Stimulated activated CD8-positive, alpha-beta memory T cell treated with anti-CD3 and anti-CD28 coated beads, Interleukin-12 subunit alpha, Interleukin-12 subunit beta, amount 100 ng/mL, for 4 hours (primary cell): Measurements from ENCODE around the gene LSR.

Experiments
- DNase-seq: peaks from one replicate; pipeline ENCODE4 v3.0.0-alpha.2; 2020; ENCODE audit warnings: low read depth

The LSR gene

GRCh38 chr19:35248310-35249145, at the start of gene LSR:
TSS of gene LSR (plus strand) at chr19:35249002. CDS start at chr19:35249023, 21 bp downstream.
- peak; percentile 61 for DNase-seq

GRCh38 chr19:35199481-35199880, 49.3 kb upstream of the LSR start:
- no peak for DNase-seq

DNA sequence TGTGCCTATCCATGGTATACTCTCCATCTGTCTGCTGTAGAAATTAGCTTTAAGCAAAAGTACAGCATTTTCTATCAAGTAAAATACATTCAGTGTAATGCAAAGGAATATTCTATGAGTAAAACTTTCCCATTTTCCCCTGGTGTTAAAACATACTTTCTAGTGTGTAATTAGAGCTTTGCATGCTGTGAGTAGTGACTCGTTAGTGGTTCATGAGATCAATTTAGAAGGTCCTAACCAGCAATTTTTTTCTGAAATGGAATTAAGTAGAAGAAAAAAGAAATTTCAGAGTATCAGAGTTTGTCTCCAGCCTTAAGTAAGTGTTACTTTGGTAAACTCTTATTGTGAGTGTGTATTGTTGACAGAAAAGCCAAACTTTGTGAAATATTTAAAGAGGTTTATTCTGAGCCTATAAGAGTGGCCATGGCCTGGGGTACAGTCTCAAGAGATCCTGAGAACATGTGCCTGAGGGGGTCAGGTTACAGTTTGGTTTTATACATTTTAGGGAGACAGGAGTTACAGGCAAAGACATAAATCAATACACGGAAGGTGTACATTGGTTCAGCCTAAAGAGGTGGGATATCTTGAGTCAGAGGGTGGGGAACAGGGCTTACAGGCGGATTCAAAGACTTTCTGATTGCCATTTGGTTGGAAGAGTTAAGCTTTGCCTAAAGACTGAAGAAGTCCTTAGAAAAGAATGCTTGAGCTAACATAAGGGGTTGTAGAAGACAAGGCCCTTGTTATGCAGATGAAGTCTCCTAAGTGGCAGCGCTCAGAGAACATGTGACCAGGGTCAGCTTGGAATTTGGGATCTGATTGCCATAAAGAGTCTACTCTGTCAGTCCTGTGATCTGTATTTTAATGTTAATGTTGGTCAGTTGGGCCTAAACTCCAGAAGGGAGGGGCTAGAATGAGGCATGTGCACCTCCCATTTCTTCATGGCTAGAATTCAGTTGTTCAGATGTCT, 45.8 kb upstream of the LSR start:
- DNase-seq, result no peak

DNA sequence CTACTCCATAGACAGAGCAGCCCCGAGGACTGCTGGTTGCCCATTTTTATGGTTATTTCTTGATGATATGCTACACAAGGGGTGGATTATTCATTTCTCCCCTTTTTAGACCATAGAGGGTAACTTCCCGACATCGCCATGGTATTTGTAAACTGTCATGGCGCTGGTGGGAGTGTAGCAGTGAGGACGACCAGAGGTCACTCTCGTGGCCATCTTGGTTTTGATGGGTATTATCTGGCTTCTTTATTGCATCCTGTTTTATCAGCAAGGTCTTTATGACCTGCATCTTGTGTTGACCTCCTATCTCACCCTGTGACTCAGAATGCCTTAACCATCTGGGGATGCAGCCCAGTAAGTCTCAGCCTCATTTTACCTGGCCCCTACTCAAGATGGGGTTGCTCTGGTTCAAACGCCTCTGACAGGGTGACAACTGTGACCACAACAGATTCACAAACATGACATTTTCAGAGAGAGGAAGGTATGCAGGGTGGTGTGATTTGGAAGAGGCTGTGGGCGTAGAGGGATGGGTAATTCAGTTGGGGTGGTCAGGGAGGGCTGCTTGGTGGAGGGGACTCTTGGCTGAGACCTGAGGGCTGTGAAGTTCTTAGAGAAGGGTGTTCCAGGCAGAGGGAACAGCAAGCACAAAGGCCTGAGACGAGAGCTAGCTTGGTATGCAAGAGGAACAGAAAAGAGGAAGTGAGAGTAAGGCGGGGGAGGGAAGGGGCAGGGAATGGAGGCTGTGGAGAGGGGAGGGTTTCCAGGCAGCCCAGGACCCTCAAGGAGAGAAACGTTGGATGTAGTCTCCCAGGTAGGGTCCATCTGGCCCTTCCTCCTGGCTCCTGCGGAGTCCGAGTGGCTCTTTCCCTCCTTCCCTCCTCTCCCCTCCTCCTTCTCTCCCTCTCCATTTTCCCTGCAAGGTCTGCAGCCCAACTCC, 43.7 kb upstream of the LSR start:
- no peak for DNase-seq

- no peak for DNase-seq
Observed at GRCh38 chr19:35205733-35206323, 43.0 kb upstream of the LSR start.

DNA sequence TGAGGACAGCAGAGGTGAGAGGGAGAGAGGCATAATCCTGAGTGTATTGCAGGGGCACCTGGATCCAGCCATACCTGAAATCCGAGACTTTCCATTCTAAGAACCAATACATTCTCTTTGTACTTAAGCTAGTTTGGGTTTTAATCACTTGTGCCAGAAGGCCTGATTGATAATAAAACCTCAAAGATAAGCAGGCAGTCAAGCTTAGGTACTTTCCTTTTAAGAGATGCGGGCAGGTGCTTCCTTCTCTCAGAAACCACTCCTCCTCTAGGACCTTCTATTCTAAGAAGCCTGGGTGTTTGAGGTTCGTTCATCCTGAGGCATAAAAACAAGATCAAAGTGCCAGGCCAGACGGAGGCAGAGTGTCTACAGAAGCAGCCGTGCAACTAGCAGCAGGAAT, 42.4 kb upstream of the LSR start:
- no peak for DNase-seq

DNA sequence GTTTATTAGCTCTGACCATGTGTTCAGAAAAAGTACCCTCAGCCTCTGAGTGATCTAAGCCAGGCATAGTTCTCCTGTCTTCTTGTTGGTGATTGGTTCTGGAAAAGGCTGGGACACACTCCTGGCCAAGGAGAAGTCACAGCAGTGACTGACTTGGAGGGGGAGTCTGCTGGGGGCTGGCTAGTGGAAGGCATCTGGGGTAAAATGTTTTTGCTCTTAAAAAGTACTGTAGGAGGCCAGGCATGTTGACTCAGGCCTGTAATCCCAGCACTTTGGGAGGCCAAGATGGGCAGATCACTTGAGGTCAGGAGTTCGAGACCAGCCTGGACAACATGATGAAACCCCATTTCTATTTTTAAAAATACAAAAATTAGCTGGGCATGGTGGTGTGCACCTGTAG, 41.9 kb upstream of the LSR start:
- DNase-seq, result no peak

GRCh38 chr19:35207391-35207871, 41.4 kb upstream of the LSR start:
- no peak for DNase-seq

- DNase-seq, result no peak
Observed at GRCh38 chr19:35208121-35208520, 40.7 kb upstream of the LSR start.

GRCh38 chr19:35209646-35210045, 39.2 kb upstream of the LSR start:
- no peak for DNase-seq

- DNase-seq, result peak; percentile 45
Observed at GRCh38 chr19:35211545-35212230, 37.1 kb upstream of the LSR start.

DNA sequence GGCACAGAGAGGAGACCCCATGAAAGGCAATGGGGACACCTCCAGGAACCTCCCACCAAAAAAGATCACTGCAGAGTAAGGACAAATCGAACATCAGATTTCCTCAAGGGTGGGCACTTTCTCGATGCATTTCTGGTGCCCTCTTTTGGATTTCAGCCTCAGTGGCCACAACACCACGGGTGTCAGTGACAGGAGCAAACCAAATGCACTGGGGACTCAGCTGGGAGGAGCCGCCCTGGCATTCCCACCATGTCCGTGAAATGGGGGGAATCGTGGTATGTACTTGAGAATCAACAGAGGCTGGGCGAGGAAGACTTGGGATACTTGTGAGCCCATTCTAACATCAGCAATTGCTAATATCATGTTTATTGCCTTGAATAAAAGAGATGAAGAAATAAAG, 36.6 kb upstream of the LSR start:
- DNase-seq, result no peak

- peak; percentile 53 for DNase-seq
Observed at GRCh38 chr19:35213663-35214632, 34.9 kb upstream of the LSR start.

DNA sequence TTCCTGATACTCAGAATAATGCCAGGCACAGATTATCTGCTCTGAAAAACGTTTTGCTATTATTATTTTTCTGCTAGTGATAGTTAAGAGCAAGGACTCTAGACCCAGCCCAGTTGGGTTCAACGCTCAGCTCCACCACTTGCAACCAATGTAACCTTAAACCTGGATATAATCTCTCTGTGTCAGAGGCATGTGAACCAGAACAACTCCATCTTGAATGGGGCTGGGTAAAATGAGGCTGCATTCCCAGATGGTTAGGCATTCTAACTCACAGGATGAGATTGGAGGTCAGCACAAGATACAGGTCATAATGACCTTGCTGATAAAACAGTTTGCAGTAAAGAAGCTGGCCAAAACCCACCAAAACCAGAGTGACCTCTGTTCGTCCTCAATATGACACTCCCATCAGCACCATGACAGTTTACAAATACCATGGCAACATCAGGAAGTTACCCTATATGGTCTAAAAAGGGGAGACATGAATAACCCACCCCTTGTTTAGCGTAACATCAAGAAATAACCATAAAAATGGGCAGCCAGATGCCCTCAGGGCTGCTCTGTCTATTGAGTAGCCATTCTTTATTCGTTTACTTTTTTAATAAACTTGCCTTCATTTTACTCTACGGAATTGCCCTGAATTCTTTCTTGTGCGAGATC, 33.9 kb upstream of the LSR start:
- no peak for DNase-seq

DNA sequence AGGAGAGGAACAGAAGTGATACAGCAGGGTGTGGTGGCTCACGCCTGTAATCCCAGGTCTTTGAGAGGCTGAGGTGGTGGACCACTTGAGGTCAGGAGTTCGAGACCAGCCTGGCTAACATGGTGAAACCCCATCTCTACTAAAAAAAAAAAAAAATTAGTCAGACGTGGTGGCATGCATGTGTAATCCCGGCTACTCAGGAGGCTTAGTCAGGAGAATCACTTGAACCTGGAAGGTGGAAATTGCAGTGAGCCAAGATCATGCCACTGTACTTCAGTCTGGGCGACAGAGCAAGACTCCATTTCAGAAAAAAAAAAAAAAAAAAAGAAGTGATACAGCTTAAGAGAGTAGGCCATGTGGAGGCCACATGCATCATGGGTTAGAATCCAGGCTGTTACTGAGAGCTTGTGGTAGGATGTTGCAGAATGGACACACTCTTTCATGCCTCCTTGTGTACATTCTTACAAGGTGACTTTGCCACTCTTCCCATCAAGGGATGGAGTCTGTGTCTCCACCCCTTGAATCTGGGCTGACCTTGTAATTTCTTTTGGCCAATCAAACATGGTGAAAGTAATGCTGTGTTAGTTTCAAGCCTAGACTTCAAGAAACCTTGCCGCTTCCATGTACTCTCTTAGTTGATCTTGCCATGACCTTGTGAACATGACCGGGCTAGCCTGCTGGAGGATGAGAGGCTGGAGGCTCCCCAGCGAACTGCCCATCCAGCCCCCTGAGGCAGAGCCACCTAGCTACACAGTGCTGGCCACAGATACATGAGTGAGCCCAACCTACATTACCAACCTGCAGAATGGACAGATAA, 32.6 kb upstream of the LSR start:
- DNase-seq, result no peak

- no peak for DNase-seq
Observed at GRCh38 chr19:35216833-35217648, 31.8 kb upstream of the LSR start.

GRCh38 chr19:35217649-35217990, 31.2 kb upstream of the LSR start:
- DNase-seq, result no peak
